KMS-11 (cell line): ENCODE data around the gene ZBTB32.

Experiments used
- H2AFZ ChIP-seq: fragments of 200-600 bp; sonication (generic); 2 replicates; pipeline ENCODE4 v1.6.1; 2016; ENCODE audit warnings: antibody characterized with exemption, mixed run types, low read depth
- H3K27ac ChIP-seq: fragments of 200-600 bp; sonication (generic); 2 replicates; pipeline ENCODE4 v1.6.1; 2016; ENCODE audit warnings: mild to moderate bottlenecking, mixed run types
- H3K27me3 ChIP-seq: fragments of 200-600 bp; sonication (generic); 2 replicates; pipeline ENCODE4 v1.6.1; 2017; ENCODE audit warnings: mild to moderate bottlenecking, low read depth, mixed run types, moderate library complexity; ENCODE audit not compliant: insufficient read depth
- H3K36me3 ChIP-seq: fragments of 200-600 bp; sonication (generic); 2 replicates; pipeline ENCODE4 v1.6.1; 2017; ENCODE audit warnings: mild to moderate bottlenecking, mixed run types; ENCODE audit not compliant: insufficient read depth
- H3K4me1 ChIP-seq: fragments of 200-600 bp; sonication (generic); 2 replicates; pipeline ENCODE4 v1.6.1; 2016; ENCODE audit warnings: mild to moderate bottlenecking, low read depth, mixed run types; ENCODE audit not compliant: poor library complexity, severe bottlenecking
- H3K4me2 ChIP-seq: fragments of 200-600 bp; sonication (generic); 2 replicates; pipeline ENCODE4 v1.7.0; 2016; ENCODE audit warnings: mild to moderate bottlenecking, mixed run types
- H3K4me3 ChIP-seq: fragments of 200-600 bp; sonication (generic); IDR thresholded peaks from 2 replicates; pipeline ENCODE4 v1.6.1; 2017; ENCODE audit warnings: low read depth, low read length, mixed read lengths; ENCODE audit not compliant: insufficient read depth
- H3K79me2 ChIP-seq: fragments of 200-600 bp; sonication (generic); 2 replicates; pipeline ENCODE4 v1.6.1; 2016; ENCODE audit warnings: low read depth, mixed run types; ENCODE audit not compliant: insufficient read depth
- H3K9ac ChIP-seq: fragments of 200-600 bp; sonication (generic); 2 replicates; pipeline ENCODE4 v1.6.1; 2016; ENCODE audit warnings: mild to moderate bottlenecking, mixed run types
- H4K20me1 ChIP-seq: fragments of 200-600 bp; sonication (generic); 2 replicates; pipeline ENCODE4 v1.6.1; 2016; ENCODE audit warnings: mild to moderate bottlenecking, mixed run types; ENCODE audit not compliant: insufficient read depth
- CTCF ChIP-seq: fragments of 200-600 bp; sonication (generic); conservative IDR thresholded peaks from 2 replicates; pipeline ENCODE4 v1.6.1; 2017; ENCODE audit warnings: low read depth, mild to moderate bottlenecking, antibody characterized with exemption, low read length, moderate library complexity, mixed read lengths

ZBTB32 gene

GRCh38 chr19:35729763-35730162, 25.4 kb downstream of the ZBTB32 start:
- Histone ChIP-seq H3K79me2 (0 out of 2 replicates have a peak, but pooled peaks cover 3% of the 10 kb centered on the region), H3K27ac (no peak overlapping the region), H3K4me3 (no peak overlapping the region), H3K4me1 (no peaks in the 10 kb centered on the region), H3K36me3 (peaks cover 5% of the 10 kb centered on the region; the same call in 1 of the 2 replicates), H4K20me1 (no peaks in the 10 kb centered on the region), H2AFZ (no peak overlapping the region), H3K9ac (no peak overlapping the region), H3K27me3 (no peaks in the 10 kb centered on the region), H3K4me2 (no peak overlapping the region)
- TF ChIP-seq CTCF = no peak

DNA sequence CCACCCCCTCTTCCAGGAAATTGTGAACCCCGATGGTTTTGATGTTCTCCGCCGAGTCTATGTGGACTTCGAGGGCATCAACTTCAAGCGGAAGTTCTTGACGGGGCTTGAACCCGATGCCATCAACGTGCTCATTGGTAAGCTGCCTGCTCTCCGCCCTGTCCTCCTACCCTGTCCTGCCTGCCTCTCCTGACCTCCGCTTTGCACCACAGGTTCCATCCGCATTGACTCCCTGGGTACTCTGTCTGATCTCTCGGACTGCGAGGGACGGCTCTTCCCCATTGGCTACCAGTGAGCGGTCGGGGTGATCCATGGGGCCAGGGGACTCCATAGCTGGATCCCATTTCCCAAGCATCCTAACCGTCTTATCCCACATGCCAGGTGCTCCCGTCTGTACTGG, 26.0 kb downstream of the ZBTB32 start:
- Histone ChIP-seq H3K27me3 (no peaks in the 10 kb centered on the region), H3K4me2 (no peak overlapping the region), H3K4me1 (no peaks in the 10 kb centered on the region), H3K27ac (no peak overlapping the region), H3K9ac (no peak overlapping the region), H3K4me3 (no peak overlapping the region), H3K79me2 (0 out of 2 replicates have a peak, but pooled peaks cover 3% of the 10 kb centered on the region), H2AFZ (no peak overlapping the region), H3K36me3 (0 out of 2 replicates have a peak, but pooled peaks cover 5% of the 10 kb centered on the region), H4K20me1 (no peaks in the 10 kb centered on the region)
- no peak for TF ChIP-seq CTCF

DNA sequence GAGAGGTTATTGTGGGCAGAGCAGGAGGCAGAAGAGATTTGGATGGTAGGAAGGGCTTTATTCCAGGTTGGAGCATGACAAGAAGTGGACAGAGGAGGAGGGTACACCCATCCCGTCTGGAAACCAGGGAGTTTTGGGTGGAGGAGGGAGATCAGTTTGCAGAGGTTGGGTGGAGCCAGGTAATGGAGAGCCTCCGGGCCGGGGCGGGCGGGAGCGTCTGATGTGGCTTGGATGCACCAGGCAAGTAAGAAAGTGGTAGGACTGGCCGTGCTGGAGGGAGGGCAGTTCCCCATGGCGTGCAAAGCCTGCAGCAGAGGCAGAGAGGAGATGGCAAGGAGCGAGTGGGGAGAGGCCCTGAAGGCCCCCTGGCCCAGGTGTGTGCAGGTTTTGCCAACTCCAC, 27.0 kb downstream of the ZBTB32 start:
- Histone ChIP-seq H3K27ac (no peak overlapping the region), H3K36me3 (0 out of 2 replicates have a peak, but pooled peaks cover 5% of the 10 kb centered on the region), H4K20me1 (no peaks in the 10 kb centered on the region), H3K4me1 (no peaks in the 10 kb centered on the region), H3K4me2 (no peak overlapping the region), H3K27me3 (no peaks in the 10 kb centered on the region), H3K4me3 (no peak overlapping the region), H3K9ac (no peak overlapping the region), H3K79me2 (0 out of 2 replicates have a peak, but pooled peaks cover under 1% of the 10 kb centered on the region), H2AFZ (no peak overlapping the region)
- TF ChIP-seq CTCF = no peak

- no peak overlapping the region for H3K4me2 ChIP-seq
- no peaks in the 10 kb centered on the region for H3K27me3 ChIP-seq
- H3K36me3 ChIP-seq = 0 out of 2 replicates have a peak, but pooled peaks cover 5% of the 10 kb centered on the region
- H3K4me1 ChIP-seq = peaks cover 1% of the 10 kb centered on the region
- no peaks in the 10 kb centered on the region for H4K20me1 ChIP-seq
- no peak overlapping the region for H3K4me3 ChIP-seq
- TF ChIP-seq CTCF = no peak
- H2AFZ ChIP-seq = no peak overlapping the region
- no peaks in the 10 kb centered on the region for H3K79me2 ChIP-seq
- no peak overlapping the region for H3K27ac ChIP-seq
- H3K9ac ChIP-seq = no peak overlapping the region
Measured at GRCh38 chr19:35731779-35732405, 27.5 kb downstream of the ZBTB32 start.
